C4-2B (cell line): ENCODE data around the gene GRIK4.

Experiments
- CTCF ChIP-seq: fragments of 450-650 bp; conservative IDR thresholded peaks from 2 replicates; pipeline ENCODE4 v1.5.1; 2017; ENCODE audit warnings: mild to moderate bottlenecking
- ZFX ChIP-seq: fragments of 450-650 bp; IDR thresholded peaks from 2 replicates; pipeline ENCODE4 v1.6.1; 2017

GRCh38 chr11:120554766-120555432, 43.4 kb downstream of the GRIK4 start:
- TF ChIP-seq CTCF (no peak), ZFX (no peak)
